CD4-positive, alpha-beta T cell (primary cell): ENCODE data around the gene ARHGAP10. TPM values are rescaled to one million over a fixed set of nuclear protein-coding genes. Genes with fewer than 3 reads are reported as not detected.
A peak's percentile ranks its signal among the peaks of the same experiment; 100 is the strongest.

ENCODE experiments used
- ATAC-seq: fragments of 200-7000 bp; cut with Tn5 transposase; one replicate; pipeline ENCODE4 v1.10.0; 2022; ENCODE audit warnings: mild to moderate bottlenecking; ENCODE audit not compliant: poor library complexity
- CTCF ChIA-PET: fragments of 350-600 bp; sonication (Branson Sonifier 250); formaldehyde crosslinking; loops from one replicate; lab custom pipeline; 2021; ENCODE audit warnings: antibody characterized with exemption, inconsistent platforms; lab: Charles Lee
- POLR2A ChIA-PET: fragments of 350-600 bp; sonication (Branson Sonifier 250); formaldehyde crosslinking; loops from one replicate; lab custom pipeline; 2021; ENCODE audit warnings: antibody characterized with exemption, inconsistent platforms; lab: Charles Lee
- DNase-seq, 14 experiments: peaks; one replicate each; pipeline ENCODE4 v3.0.0-alpha.2; 2013 to 2020; ENCODE audit warnings: mixed read lengths in 2 of 14
- H3K27ac ChIP-seq, 2 donors: one replicate each; pipeline versions ENCODE4 v1.5.1 to v1.7.0; 2013; ENCODE audit warnings: low read length in 2 of 2, low read depth in 1 of 2, mild to moderate bottlenecking in 1 of 2
- H3K27me3 ChIP-seq, 2 experiments: 1 replicate in 1 of 2; 2 replicates in 1 of 2; pipeline versions ENCODE4 v1.6.1 to v1.7.0; 2013; ENCODE audit warnings: low read length in 2 of 2, control low read depth in 1 of 2, mild to moderate bottlenecking in 1 of 2, moderate library complexity in 1 of 2; ENCODE audit not compliant: insufficient read depth in 2 of 2, control insufficient read depth in 1 of 2
- H3K36me3 ChIP-seq: one replicate; pipeline ENCODE4 v1.6.1; 2013; ENCODE audit warnings: low read length, control low read depth; ENCODE audit not compliant: insufficient read depth
- H3K4me1 ChIP-seq: one replicate; pipeline ENCODE4 v1.6.1; 2013; ENCODE audit warnings: low read length, control low read depth; ENCODE audit not compliant: insufficient read depth
- H3K4me3 ChIP-seq: one replicate; pipeline ENCODE4 v1.5.1; 2013; ENCODE audit warnings: mild to moderate bottlenecking, low read length, moderate library complexity
- H3K9me3 ChIP-seq, 2 experiments: 1 replicate in 1 of 2; 2 replicates in 1 of 2; pipeline versions ENCODE4 v1.6.1 to v1.7.0; 2013; ENCODE audit warnings: low read length in 2 of 2, mild to moderate bottlenecking in 2 of 2, control low read depth in 1 of 2, moderate library complexity in 1 of 2; ENCODE audit not compliant: control insufficient read depth in 1 of 2, insufficient read depth in 1 of 2
- H3K27ac Mint-ChIP-seq: one replicate; pipeline ENCODE4 v1.8.0; 2020; ENCODE audit warnings: mixed read lengths
- H3K27me3 Mint-ChIP-seq: one replicate; pipeline ENCODE4 v1.8.0; 2021; ENCODE audit warnings: mixed read lengths
- H3K36me3 Mint-ChIP-seq: one replicate; pipeline ENCODE4 v1.8.0; 2021; ENCODE audit warnings: low read depth, mixed read lengths
- H3K4me1 Mint-ChIP-seq: one replicate; pipeline ENCODE4 v1.8.0; 2021; ENCODE audit warnings: low read depth, mixed read lengths
- H3K4me3 Mint-ChIP-seq: one replicate; pipeline ENCODE4 v1.8.0; 2020; ENCODE audit warnings: mild to moderate bottlenecking, mixed read lengths
- H3K9me3 Mint-ChIP-seq: one replicate; pipeline ENCODE4 v1.8.0; 2020; ENCODE audit warnings: mixed read lengths
- CTCF ChIP-seq: fragments of 200-600 bp; IDR thresholded peaks from one replicate; pipeline ENCODE4 v1.8.0; 2022; ENCODE audit warnings: antibody characterized with exemption, mild to moderate bottlenecking
- intact Hi-C, 2 experiments: fragments of 100-400 bp; cut with DNase I in 1 of 2; cut with micrococcal nuclease in 1 of 2; formaldehyde crosslinking; loops; one replicate each; pipeline versions ENCODE4 v1.15.1 to v1.9.0; 2023 to 2025; cut with DNase I, micrococcal nuclease
- total RNA-seq, 174 experiments: library from RNA in 2 of 174; stranded (reverse) in 2 of 174; gene quantifications; one replicate each; pipeline ENCODE4 v1.2.3 and lab custom pipeline; 2021 to 2026

ARHGAP10 gene
- total RNA-seq, 2 experiments from 2014 or later, result 5.6 to 5.7 TPM

GRCh38 chr4:147825451-147826287 is 93.8 kb downstream of the ARHGAP10 start:
- intact Hi-C loops, result no loop called here
- no peaks in the 10 kb centered on the region for H3K27me3 ChIP-seq
- CTCF ChIA-PET, result interaction anchor here (1.0 kb wide), 1 partner anchor 86 kb away, joined by 3 read pairs; no protein-coding TSS in a partner anchor
- POLR2A ChIA-PET, result no interaction called here
- H3K27me3 Mint-ChIP-seq, result no peaks in the 10 kb centered on the region
- ATAC-seq (no peak), DNase-seq (peak in 1 of 14 experiments; percentile 20)
- H3K4me3 ChIP-seq, result no peak overlapping the region
- no peak overlapping the region for H3K27ac Mint-ChIP-seq
- H3K4me1 Mint-ChIP-seq, result no peaks in the 10 kb centered on the region
- no peak overlapping the region for H3K4me3 Mint-ChIP-seq
- peaks cover 6% of the 10 kb centered on the region for H3K36me3 ChIP-seq
- no peaks in the 10 kb centered on the region for H3K9me3 ChIP-seq
- no peak for TF ChIP-seq CTCF
- H3K4me1 ChIP-seq, result no peaks in the 10 kb centered on the region
- H3K27ac ChIP-seq, result no peak overlapping the region
- H3K36me3 Mint-ChIP-seq, result peaks cover 5% of the 10 kb centered on the region
- no peaks in the 10 kb centered on the region for H3K9me3 Mint-ChIP-seq

- Mint-ChIP-seq H3K27ac (no peak overlapping the region), H3K36me3 (peaks cover 5% of the 10 kb centered on the region), H3K4me3 (no peak overlapping the region), H3K4me1 (no peaks in the 10 kb centered on the region), H3K27me3 (no peaks in the 10 kb centered on the region), H3K9me3 (no peaks in the 10 kb centered on the region)
- Histone ChIP-seq H3K27ac (no peak overlapping the region), H3K9me3 (no peaks in the 10 kb centered on the region), H3K4me3 (no peak overlapping the region), H3K36me3 (peaks cover 6% of the 10 kb centered on the region), H3K4me1 (no peaks in the 10 kb centered on the region), H3K27me3 (no peaks in the 10 kb centered on the region)
- ATAC-seq, result no peak
- CTCF ChIA-PET, result interaction anchor here (1.0 kb wide), 1 partner anchor 86 kb away, joined by 3 read pairs; no protein-coding TSS in a partner anchor
- no peak for TF ChIP-seq CTCF
- no peak for DNase-seq
- intact Hi-C loops, result no loop called here
- POLR2A ChIA-PET, result no interaction called here
Measured at GRCh38 chr4:147826288-147826646, 94.4 kb downstream of the ARHGAP10 start.

- Mint-ChIP-seq H3K9me3 (no peaks in the 10 kb centered on the region), H3K4me1 (no peaks in the 10 kb centered on the region), H3K27me3 (no peaks in the 10 kb centered on the region), H3K4me3 (no peak overlapping the region), H3K27ac (no peak overlapping the region), H3K36me3 (peaks cover 5% of the 10 kb centered on the region)
- ChIA-PET POLR2A (no interaction called here), CTCF (no interaction called here)
- DNase-seq (peak in 2 of 14 experiments; percentile 24 to 31), ATAC-seq (no peak)
- H3K36me3 ChIP-seq, result peaks cover 6% of the 10 kb centered on the region
- intact Hi-C loops, result no loop called here
- no peaks in the 10 kb centered on the region for H3K4me1 ChIP-seq
- no peaks in the 10 kb centered on the region for H3K9me3 ChIP-seq
- no peaks in the 10 kb centered on the region for H3K27me3 ChIP-seq
- TF ChIP-seq CTCF, result no peak
- H3K4me3 ChIP-seq, result no peak overlapping the region
- no peak overlapping the region for H3K27ac ChIP-seq
Measured at GRCh38 chr4:147828331-147828905, 96.5 kb downstream of the ARHGAP10 start.
